GM12891 (cell line): ENCODE measurements around the gene NRG2.

Source experiments
- POLR2A ChIP-seq: IDR thresholded peaks from 2 replicates; pipeline ENCODE4 v1.6.1; 2011; ENCODE audit warnings: low read depth, low read length, control low read depth
- POLR2AphosphoS5 ChIP-seq: IDR thresholded peaks from 2 replicates; pipeline ENCODE4 v1.6.1; 2011; ENCODE audit warnings: low read depth, low read length, control low read depth
- POU2F2 ChIP-seq: IDR thresholded peaks from 2 replicates; pipeline ENCODE4 v1.6.1; 2011; ENCODE audit warnings: low read depth, mild to moderate bottlenecking, control low read depth, low read length, moderate library complexity
- SPI1 ChIP-seq: IDR thresholded peaks from 2 replicates; pipeline ENCODE4 v1.6.1; 2011; ENCODE audit warnings: low read depth, low read length, control low read depth
- TAF1 ChIP-seq: IDR thresholded peaks from 2 replicates; pipeline ENCODE4 v1.6.1; 2011; ENCODE audit warnings: low read depth, low read length, control low read depth

- no peak for TF ChIP-seq POLR2A
- TF ChIP-seq TAF1 = no peak
- TF ChIP-seq POLR2AphosphoS5 = no peak
- no peak for TF ChIP-seq SPI1
- TF ChIP-seq POU2F2 = no peak
Observed at GRCh38 chr5:139881143-139881733, 161.9 kb downstream of the NRG2 start.
